ENCODE measurements around the gene RPH3AL.

The RPH3AL gene

GRCh38 chr17:197352-197751 lies 155.3 kb downstream of the RPH3AL start:
- DNase-seq = no peak

GRCh38 chr17:194828-195602 lies 157.6 kb downstream of the RPH3AL start:
- DNase-seq = no peak

GRCh38 chr17:193841-194806 lies 158.5 kb downstream of the RPH3AL start:
- no peak for DNase-seq

DNA sequence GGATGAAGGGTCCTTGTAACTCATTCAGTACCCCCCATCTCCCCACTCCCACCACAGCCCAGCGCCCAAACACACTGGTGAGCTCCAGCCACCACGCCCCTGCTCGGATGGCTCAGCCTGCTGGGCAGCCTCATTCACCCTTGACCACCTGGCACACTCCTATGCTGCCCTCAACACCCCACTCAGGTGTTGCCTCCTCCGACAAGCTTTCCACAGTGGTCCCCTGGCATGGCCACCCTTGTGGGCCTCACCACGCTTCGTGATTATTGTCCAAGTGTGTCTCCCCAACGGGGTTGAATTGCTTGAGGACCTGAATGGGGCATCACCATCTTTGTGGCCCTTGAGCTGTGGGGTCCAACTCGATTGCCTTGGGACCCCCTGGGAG lies 159.2 kb downstream of the RPH3AL start:
- no peak for DNase-seq

- no peak for DNase-seq
Observed at GRCh38 chr17:192666-193425, 159.8 kb downstream of the RPH3AL start.

- no peak for DNase-seq
Observed at GRCh38 chr17:189444-189843, 163.2 kb downstream of the RPH3AL start.

DNA sequence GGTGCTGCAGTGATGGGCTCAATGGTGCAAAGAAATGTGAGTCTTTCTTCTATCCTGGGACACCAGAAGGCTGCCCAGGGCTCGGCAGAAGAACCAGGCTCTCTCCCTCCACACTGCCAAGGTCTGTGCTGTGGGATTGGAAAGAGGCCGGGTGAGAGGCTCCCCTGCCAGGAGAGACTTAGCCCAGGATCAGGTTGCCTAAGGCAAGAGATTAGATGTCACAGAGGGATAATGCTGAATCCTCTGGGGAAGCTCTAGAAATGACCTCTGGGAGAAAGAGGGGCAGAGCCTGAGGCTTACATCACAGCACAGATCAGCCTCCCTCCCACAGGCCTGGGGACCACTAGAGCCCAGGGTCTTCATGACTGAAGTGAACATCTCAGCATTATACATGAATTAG lies 165.5 kb downstream of the RPH3AL start:
- DNase-seq = no peak

- no peak for DNase-seq
Observed at GRCh38 chr17:185445-186138, 167.0 kb downstream of the RPH3AL start.

DNA sequence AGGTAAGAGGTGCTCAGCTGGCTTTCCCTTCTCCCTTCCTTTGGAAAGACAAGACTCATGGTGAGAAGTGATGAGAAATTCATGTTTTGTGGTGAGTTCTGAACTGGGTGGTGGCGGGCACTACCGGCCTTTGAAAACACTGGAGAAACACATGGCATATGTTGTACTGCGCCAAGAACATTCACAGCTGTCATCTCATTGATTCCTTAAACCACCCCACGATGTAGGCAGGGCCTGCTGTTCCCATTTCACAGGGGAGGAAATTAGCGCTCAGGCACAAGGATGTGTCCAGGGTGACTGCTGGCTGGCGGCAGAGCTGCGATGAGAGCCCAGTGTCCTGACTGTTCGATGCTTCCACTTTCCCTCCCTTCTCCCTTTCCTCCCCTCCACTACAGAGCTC lies 169.6 kb downstream of the RPH3AL start:
- DNase-seq = no peak

- DNase-seq = no peak
Observed at GRCh38 chr17:182050-182751, 170.4 kb downstream of the RPH3AL start.

GRCh38 chr17:181245-182049 lies 171.2 kb downstream of the RPH3AL start, which contains the start of gene DOC2B:
Gene DOC2B, minus strand, starts transcription at chr17:181650. Its CDS starts 171 bp downstream, at chr17:181479.
- DNase-seq = no peak

GRCh38 chr17:180381-181244 lies 172.0 kb downstream of the RPH3AL start:
- DNase-seq = no peak

GRCh38 chr17:179781-180380 lies 172.7 kb downstream of the RPH3AL start:
- DNase-seq = no peak

DNA sequence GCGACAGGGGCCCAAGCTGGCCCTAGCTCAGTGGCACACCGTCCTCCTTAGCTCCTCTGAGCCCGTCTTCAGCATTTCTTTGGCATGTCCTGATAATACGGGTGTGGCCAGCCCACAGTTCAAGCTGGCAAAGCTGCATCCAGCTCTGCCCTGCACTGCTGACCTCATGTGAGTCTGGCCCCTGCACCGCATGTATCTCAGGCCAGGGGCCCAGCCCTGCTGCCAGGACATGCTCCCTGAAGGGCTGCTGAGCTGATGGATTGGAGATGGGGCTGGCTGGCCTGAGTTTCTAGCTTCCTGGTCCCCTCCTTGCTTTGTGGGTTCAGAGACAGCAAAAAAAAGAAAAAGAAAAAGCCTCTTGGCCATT lies 173.6 kb downstream of the RPH3AL start:
- no peak for DNase-seq

DNA sequence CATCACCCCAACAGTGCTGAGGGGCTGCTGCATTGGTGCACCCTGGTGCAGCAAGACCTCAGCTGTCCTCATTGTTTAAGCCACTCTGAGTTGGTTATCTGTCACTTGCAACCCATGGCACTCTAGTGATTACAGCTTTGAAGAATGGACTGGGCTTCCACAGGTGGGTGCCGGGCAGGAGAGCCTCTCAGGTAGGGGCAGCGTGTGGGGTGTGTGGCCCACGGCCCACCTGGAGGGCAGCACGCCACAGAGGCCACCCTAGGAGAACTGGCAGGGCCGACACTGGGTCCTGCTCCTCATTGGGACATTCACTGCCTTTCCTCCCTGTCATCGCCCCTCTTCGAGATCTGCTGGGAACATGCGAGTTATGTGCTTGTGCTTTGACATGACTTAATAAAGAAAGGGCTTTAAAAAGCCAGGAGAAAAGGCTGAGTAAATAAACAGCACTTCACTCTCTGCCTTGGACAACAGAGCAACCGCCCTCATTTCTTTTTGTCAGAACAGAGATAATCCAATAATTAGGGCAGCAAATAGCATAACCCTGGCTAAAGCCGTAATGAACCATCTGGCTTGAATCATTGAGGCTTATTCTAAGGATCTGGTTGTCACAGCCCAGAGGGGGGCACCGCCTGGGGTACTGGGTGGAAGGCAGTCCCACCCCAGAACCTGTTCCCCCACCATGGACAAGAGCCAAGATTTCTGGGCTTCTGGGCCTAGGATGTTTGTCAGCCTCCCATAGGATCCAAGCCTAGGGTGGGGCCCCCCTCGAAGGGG lies 174.1 kb downstream of the RPH3AL start:
- DNase-seq = no peak

DNA sequence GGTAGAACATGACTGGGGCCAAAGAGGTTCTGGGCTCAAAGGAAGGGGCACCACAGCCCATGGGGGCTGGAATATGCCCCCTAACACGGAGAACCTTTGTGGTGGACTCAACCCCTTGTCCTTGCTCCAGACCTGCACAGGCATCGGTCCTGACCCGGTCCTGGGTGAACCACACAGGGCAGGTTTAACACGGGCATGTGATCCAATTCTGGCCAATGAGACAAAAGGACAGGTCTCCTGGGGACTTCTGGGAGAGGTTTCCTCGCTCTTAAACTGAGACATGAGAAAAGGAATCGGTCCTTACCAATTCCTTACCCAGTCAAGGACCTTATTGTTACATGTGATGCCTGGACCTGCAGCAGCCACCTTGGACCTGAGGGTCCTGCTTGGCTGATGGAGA lies 174.8 kb downstream of the RPH3AL start:
- no peak for DNase-seq

GRCh38 chr17:177155-177554 lies 175.5 kb downstream of the RPH3AL start:
- DNase-seq = no peak

DNA sequence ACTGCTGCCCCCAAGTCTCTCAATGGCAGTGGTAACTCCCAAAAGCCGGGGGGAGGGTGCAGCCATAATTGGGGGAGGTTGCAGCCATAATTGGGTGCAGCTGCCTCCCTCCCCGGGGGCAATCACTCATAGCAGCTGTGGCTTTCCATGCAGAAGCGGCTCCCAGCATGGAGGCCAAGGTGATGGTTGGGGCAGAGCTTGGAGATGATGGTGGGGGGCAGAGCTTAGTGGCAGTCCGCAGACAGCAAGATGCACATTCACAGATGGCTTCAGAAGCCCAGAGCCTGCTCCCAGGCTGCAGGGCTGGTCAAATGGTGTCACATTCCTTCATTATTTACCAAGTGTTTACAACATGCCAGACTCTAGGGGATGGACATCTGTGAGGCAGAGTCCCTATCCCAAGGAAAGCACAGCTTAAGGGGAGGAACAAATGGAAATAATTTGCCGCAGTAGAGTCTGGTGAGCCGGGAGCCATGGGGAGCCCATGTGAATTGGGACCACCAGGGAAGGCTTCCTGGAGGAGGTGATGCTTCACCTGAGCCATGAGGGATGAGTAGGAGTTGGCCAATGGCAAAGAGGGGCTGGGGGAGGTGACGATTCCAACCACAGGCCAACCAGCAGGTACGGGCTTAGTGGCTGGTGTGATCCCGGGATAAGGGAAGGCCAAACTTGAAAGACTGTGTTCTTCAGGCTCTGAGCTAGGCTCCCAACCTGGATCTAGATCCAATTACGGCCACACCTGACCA lies 179.3 kb downstream of the RPH3AL start:
- no peak for DNase-seq
